GM13976 (cell line): Measurements from ENCODE around the gene ILF2.

ENCODE experiments used
- DNase-seq: peaks from one replicate; pipeline ENCODE4 v3.0.0; 2012; ENCODE audit warnings: low spot score
- CTCF ChIP-seq: IDR thresholded peaks from 2 replicates; pipeline ENCODE4 v1.5.1; 2012; ENCODE audit warnings: borderline replicate concordance, mild to moderate bottlenecking; ENCODE audit not compliant: insufficient read depth; ENCODE audit errors: extremely low read depth, missing control alignments, control extremely low read depth
- in situ Hi-C: fragments of 300-500 bp; cut with MboI; formaldehyde crosslinking; loops from one replicate; pipeline ENCODE4 v1.12.0; 2022; ENCODE audit warnings: low sequenced_read_pairs, mixed read lengths, inconsistent platforms; ENCODE audit not compliant: unreplicated experiment

The ILF2 gene

GRCh38 chr1:153623101-153623500 lies 47.7 kb downstream of the ILF2 start:
- no peak for DNase-seq
- in situ Hi-C loops, result no loop called here

DNA sequence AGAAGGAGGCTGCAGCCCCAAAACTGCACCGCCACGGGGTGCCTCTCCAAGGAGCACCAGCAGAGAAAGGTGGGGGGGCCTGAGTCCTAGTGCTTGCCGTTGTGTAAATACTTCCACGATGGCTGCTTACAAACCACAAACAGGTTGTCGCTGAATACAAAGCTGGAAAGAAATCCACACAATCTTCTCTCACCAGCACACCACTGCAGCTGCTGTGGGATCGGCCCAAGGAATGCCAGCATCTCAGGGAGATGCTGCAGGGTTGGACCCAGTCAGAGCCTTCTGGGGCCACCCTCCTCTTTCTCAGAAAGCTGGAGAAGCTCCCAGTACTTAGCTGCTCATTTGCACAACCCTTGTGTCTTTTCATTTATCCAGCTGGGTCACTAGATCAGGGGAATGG lies 51.6 kb downstream of the ILF2 start:
- in situ Hi-C loops, result no loop called here
- DNase-seq, result no peak
- TF ChIP-seq CTCF, result no peak

More at GRCh38 chr1:153623101-153623500, 47.7 kb downstream of the ILF2 start:
- no peak for TF ChIP-seq CTCF

DNA sequence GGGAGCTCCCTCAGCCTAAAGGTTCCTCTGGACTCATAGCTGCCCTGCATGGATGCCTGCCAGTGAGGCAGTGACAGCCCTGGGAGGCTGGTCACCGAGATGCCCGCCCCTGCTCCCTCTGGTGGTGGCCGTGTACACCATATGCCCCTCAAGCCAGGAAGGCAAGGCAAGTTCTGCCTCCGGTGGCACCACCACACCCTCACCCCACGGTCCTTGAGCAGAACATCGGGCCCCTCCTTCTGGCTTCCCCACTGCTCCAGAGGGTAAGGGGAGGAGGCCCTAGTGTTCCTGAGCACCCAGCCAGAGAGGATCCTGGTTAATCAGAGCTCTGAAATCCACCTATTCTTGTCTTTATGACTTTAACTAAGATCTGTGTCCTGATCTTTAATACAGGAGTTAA lies 53.1 kb downstream of the ILF2 start:
- peak; percentile 76 for DNase-seq
- TF ChIP-seq CTCF, result peak; percentile 44
- in situ Hi-C loops, result no loop called here

- no peak for TF ChIP-seq CTCF
- DNase-seq, result peak; percentile 18
- in situ Hi-C loops, result no loop called here
These were observed 53.9 kb downstream of the ILF2 start for GRCh38 chr1:153616917-153617311.

GRCh38 chr1:153616144-153616916 lies 54.5 kb downstream of the ILF2 start, which contains the start of gene S100A14:
TSS of gene S100A14 (minus strand) at chr1:153616325. CDS start at chr1:153615858, 467 bp downstream.
- no peak for TF ChIP-seq CTCF
- peak; percentile 47 for DNase-seq
- in situ Hi-C loops, result no loop called here

- in situ Hi-C loops, result no loop called here
- DNase-seq, result no peak
- no peak for TF ChIP-seq CTCF
These were observed 55.4 kb downstream of the ILF2 start for GRCh38 chr1:153615406-153615805.
